HCT116 (cell line): ENCODE results near the gene SOX18. TPM values are rescaled to one million over a fixed set of nuclear protein-coding genes. Genes with fewer than 3 reads are reported as not detected.

ENCODE experiments used
- ATAC-seq: fragments of 200-7000 bp; cut with Tn5 transposase; 2 replicates; pipeline ENCODE4 v1.9.1; 2020; ENCODE audit warnings: mild to moderate bottlenecking, moderate library complexity
- BruUV-seq: library from RNA; stranded (reverse); fragments of 400-500 nt; replicated peaks from 2 replicates; lab custom pipeline; 2021; lab: Mats Ljungman, UMichigan
- CTCF ChIA-PET: fragments of 300-600 bp; sonication (Branson Sonifier 250); formaldehyde crosslinking; loops from one replicate; lab custom pipeline; 2021; ENCODE audit warnings: antibody characterized with exemption; lab: Charles Lee
- POLR2A ChIA-PET: fragments of 300-600, 350-600 bp; sonication (Branson Sonifier 250); formaldehyde crosslinking; loops from one replicate; lab custom pipeline; 2021; ENCODE audit warnings: antibody characterized with exemption; lab: Charles Lee
- RAD21 ChIA-PET, 2 experiments: fragments of 300-600 bp; sonication (Branson Sonifier 250); formaldehyde crosslinking; loops; one replicate each; lab custom pipeline; 2023; ENCODE audit warnings: low total read pairs in 2 of 2; ENCODE audit not compliant: uncharacterized antibody in 2 of 2, unreplicated experiment in 2 of 2, low non-redundant PET in 1 of 2; lab: Charles Lee
- DNase-seq: peaks from one replicate; pipeline ENCODE4 v3.0.0-alpha.2; 2010; ENCODE audit warnings: low read depth, low spot score
- H2AFZ ChIP-seq: fragments of 200-600 bp; shearing (Covaris generic), sonication (generic); 2 replicates; pipeline ENCODE4 v1.6.1; 2017; ENCODE audit warnings: low read depth, mixed run types, mixed read lengths, antibody characterized with exemption, low read length; ENCODE audit not compliant: poor library complexity, severe bottlenecking
- H3K27ac ChIP-seq: 2 replicates; pipeline ENCODE4 v1.5.1; 2012; ENCODE audit warnings: low read depth, low read length
- H3K27me3 ChIP-seq: fragments of 200-600 bp; sonication (generic); 2 replicates; pipeline ENCODE4 v1.6.1; 2016; ENCODE audit warnings: mixed run types, low read length, mixed read lengths; ENCODE audit not compliant: insufficient read depth
- H3K36me3 ChIP-seq, 2 experiments: fragments of 200-500 bp in 1 of 2; fragments of 200-600 bp in 1 of 2; sonication (Bioruptor generic) in 1 of 2; sonication (generic) in 1 of 2; 2 replicates each; pipeline versions ENCODE4 v1.5.1 to v1.6.1; 2014 to 2016; ENCODE audit warnings: low read length in 2 of 2, inconsistent platforms in 1 of 2, mixed read lengths in 1 of 2, mixed run types in 1 of 2; ENCODE audit not compliant: insufficient read depth in 2 of 2, control insufficient read depth in 1 of 2
- H3K4me1 ChIP-seq, 2 experiments: fragments of 200-600 bp in 1 of 2; sonication (generic) in 1 of 2; 2 replicates each; pipeline versions ENCODE4 v1.5.1 to v1.6.1; 2012 to 2017; ENCODE audit warnings: low read length in 2 of 2, inconsistent platforms in 1 of 2, mild to moderate bottlenecking in 1 of 2, mixed read lengths in 1 of 2, mixed run types in 1 of 2, moderate library complexity in 1 of 2; ENCODE audit not compliant: insufficient read depth in 2 of 2, control insufficient read depth in 1 of 2
- H3K4me2 ChIP-seq: fragments of 200-600 bp; sonication (generic); 2 replicates; pipeline ENCODE4 v1.6.1; 2017; ENCODE audit warnings: mixed run types, low read length, mixed read lengths
- H3K4me3 ChIP-seq, 2 experiments: fragments of 200-600 bp in 1 of 2; sonication (generic) in 1 of 2; replicated peaks in 1 of 2; 2 replicates each; pipeline ENCODE4 v1.5.1; 2011 to 2016; ENCODE audit warnings: low read length in 2 of 2, control low read depth in 1 of 2, low read depth in 1 of 2, mild to moderate bottlenecking in 1 of 2, mixed read lengths in 1 of 2, mixed run types in 1 of 2
- H3K79me2 ChIP-seq: fragments of 200-600 bp; sonication (generic); 2 replicates; pipeline ENCODE4 v1.6.1; 2017; ENCODE audit warnings: mild to moderate bottlenecking, mixed run types, low read length, moderate library complexity, mixed read lengths; ENCODE audit not compliant: insufficient read depth
- H3K9ac ChIP-seq: fragments of 200-600 bp; sonication (generic); 2 replicates; pipeline ENCODE4 v1.6.1; 2016; ENCODE audit warnings: low read length, mixed read lengths
- H3K9me2 ChIP-seq: fragments of 200-600 bp; sonication (generic), shearing (Covaris generic); 2 replicates; pipeline ENCODE4 v1.6.1; 2017; ENCODE audit warnings: mixed run types, mild to moderate bottlenecking, moderate library complexity; ENCODE audit not compliant: insufficient read depth
- H3K9me3 ChIP-seq, 2 experiments: fragments of 200-500 bp in 1 of 2; fragments of 200-600 bp in 1 of 2; sonication (Bioruptor generic) in 1 of 2; sonication (generic) in 1 of 2; 2 replicates each; pipeline ENCODE4 v1.6.1; 2014 to 2017; ENCODE audit warnings: low read length in 2 of 2, mixed read lengths in 2 of 2, inconsistent platforms in 1 of 2, low read depth in 1 of 2, mild to moderate bottlenecking in 1 of 2, mixed run types in 1 of 2, moderate library complexity in 1 of 2; ENCODE audit not compliant: control insufficient read depth in 1 of 2, insufficient read depth in 1 of 2
- H4K20me1 ChIP-seq: fragments of 200-600 bp; sonication (generic), shearing (Covaris generic); 2 replicates; pipeline ENCODE4 v1.6.1; 2017; ENCODE audit warnings: mixed run types, mild to moderate bottlenecking, moderate library complexity; ENCODE audit not compliant: insufficient read depth
- CBX3 ChIP-seq: IDR thresholded peaks from 2 replicates; pipeline ENCODE4 v1.6.1; 2012; ENCODE audit warnings: low read depth
- ELF1 ChIP-seq: IDR thresholded peaks from 2 replicates; pipeline ENCODE4 v1.6.1; 2012; ENCODE audit warnings: low read depth, borderline replicate concordance
- EZH2 ChIP-seq: fragments of 200-600 bp; sonication (generic); IDR thresholded peaks from 2 replicates; pipeline ENCODE4 v1.6.1; 2017; ENCODE audit warnings: antibody characterized with exemption, mixed run types
- EZH2phosphoT487 ChIP-seq: fragments of 200-600 bp; IDR thresholded peaks from 2 replicates; pipeline ENCODE4 v1.6.1; 2018; ENCODE audit warnings: antibody characterized with exemption, borderline replicate concordance
- FOSL1 ChIP-seq: IDR thresholded peaks from 2 replicates; pipeline ENCODE4 v1.6.1; 2012; ENCODE audit warnings: low read depth
- JUND ChIP-seq: IDR thresholded peaks from 2 replicates; pipeline ENCODE4 v1.6.1; 2012
- POLR2A ChIP-seq: IDR thresholded peaks from 2 replicates; pipeline ENCODE4 v1.7.0; 2011; ENCODE audit warnings: borderline replicate concordance; ENCODE audit not compliant: insufficient read depth, insufficient read length; ENCODE audit errors: extremely low read depth
- RAD21 ChIP-seq: IDR thresholded peaks from 2 replicates; pipeline ENCODE4 v1.6.1; 2012; ENCODE audit warnings: low read depth, mild to moderate bottlenecking
- SIN3A ChIP-seq: IDR thresholded peaks from 2 replicates; pipeline ENCODE4 v1.6.1; 2012; ENCODE audit warnings: low read depth
- SP1 ChIP-seq: IDR thresholded peaks from 2 replicates; pipeline ENCODE4 v1.6.1; 2012; ENCODE audit warnings: low read depth
- TCF7L2 ChIP-seq: IDR thresholded peaks from 2 replicates; pipeline ENCODE4 v1.7.0; 2011; ENCODE audit warnings: borderline replicate concordance, inconsistent platforms; ENCODE audit not compliant: insufficient read depth, insufficient read length; ENCODE audit errors: extremely low read depth
- ZFX ChIP-seq: fragments of 450-650 bp; IDR thresholded peaks from 2 replicates; pipeline ENCODE4 v1.6.1; 2017
- ZNF274 ChIP-seq: fragments of 200-500 bp; sonication (Bioruptor generic); IDR thresholded peaks from 2 replicates; pipeline ENCODE4 v1.6.1; 2014; ENCODE audit warnings: mild to moderate bottlenecking, low read depth, low read length, inconsistent platforms
- intact Hi-C: fragments of 100-400 bp; cut with micrococcal nuclease; formaldehyde crosslinking; loops from 2 replicates; pipeline ENCODE4 v1.10.0; 2022
- total RNA-seq: library from RNA; stranded (reverse); gene quantifications from one replicate; pipeline ENCODE4 v1.2.1, GENCODE V29; 2021; ENCODE audit not compliant: unreplicated experiment
- TF ChIP-seq, protein P1 (sequence below): IDR thresholded peaks from 2 replicates; pipeline ENCODE4 v1.6.1; 2012
- TF ChIP-seq, protein P2 (sequence below), 3 experiments: fragments of 200-600 bp in 1 of 3; sonication (generic) in 1 of 3; IDR thresholded peaks in 2 of 3; conservative IDR thresholded peaks in 1 of 3; 2 replicates each; pipeline ENCODE4 v1.5.1; 2012 to 2017; ENCODE audit warnings: low read depth in 2 of 3, low read length in 2 of 3, antibody characterized with exemption in 1 of 3, borderline replicate concordance in 1 of 3, control low read depth in 1 of 3, mild to moderate bottlenecking in 1 of 3, mixed read lengths in 1 of 3, mixed run types in 1 of 3, moderate library complexity in 1 of 3; ENCODE audit not compliant: insufficient read depth in 1 of 3

SOX18 gene
- total RNA-seq, 1 experiment from 2014 or later, result 3.3 TPM

DNA sequence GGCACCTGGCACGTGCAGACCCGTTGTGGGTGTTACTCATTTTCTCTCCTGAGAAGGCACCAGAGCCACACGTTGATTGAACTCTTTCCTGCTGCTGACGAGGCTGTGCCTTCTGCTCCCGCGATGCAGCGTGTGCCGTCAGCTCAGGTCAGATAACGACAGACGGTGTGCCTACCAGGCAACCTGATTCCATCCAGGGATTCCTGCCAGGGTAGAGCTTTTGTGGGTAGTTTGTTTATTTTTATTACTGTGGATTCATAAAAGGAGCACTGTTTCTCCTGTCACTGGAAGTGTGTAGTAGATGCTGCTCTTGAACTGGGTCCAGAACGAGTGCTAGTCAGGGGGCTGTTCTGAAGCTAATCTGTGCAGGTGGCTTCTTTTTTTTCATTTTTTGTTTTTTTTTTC is 47.8 kb downstream of the SOX18 start:
- H4K20me1 ChIP-seq, result no peaks in the 10 kb centered on the region
- BruUV-seq, result no TSS peak
- ChIA-PET RAD21 (no interaction called here), CTCF (no interaction called here), POLR2A (no interaction called here)
- no peak overlapping the region for H3K9ac ChIP-seq
- peaks cover 29% of the 10 kb centered on the region; the same call in 1 of the 2 replicates for H3K79me2 ChIP-seq
- H3K27ac ChIP-seq, result no peak overlapping the region
- H2AFZ ChIP-seq, result no peak overlapping the region
- H3K9me2 ChIP-seq, result no peaks in the 10 kb centered on the region
- H3K36me3 ChIP-seq, result peaks cover 28 to 40% of the 10 kb centered on the region in 2 experiments
- ATAC-seq, result no peak
- TF ChIP-seq FOSL1, result no peak
- no peak for TF ChIP-seq ZNF274
- H3K4me3 ChIP-seq, result no peak overlapping the region
- intact Hi-C loops, result no loop called here
- no peaks in the 10 kb centered on the region for H3K4me1 ChIP-seq
- no peak overlapping the region for H3K4me2 ChIP-seq
- no peaks in the 10 kb centered on the region for H3K9me3 ChIP-seq
- H3K27me3 ChIP-seq, result no peaks in the 10 kb centered on the region
- DNase-seq, result no peak

DNA sequence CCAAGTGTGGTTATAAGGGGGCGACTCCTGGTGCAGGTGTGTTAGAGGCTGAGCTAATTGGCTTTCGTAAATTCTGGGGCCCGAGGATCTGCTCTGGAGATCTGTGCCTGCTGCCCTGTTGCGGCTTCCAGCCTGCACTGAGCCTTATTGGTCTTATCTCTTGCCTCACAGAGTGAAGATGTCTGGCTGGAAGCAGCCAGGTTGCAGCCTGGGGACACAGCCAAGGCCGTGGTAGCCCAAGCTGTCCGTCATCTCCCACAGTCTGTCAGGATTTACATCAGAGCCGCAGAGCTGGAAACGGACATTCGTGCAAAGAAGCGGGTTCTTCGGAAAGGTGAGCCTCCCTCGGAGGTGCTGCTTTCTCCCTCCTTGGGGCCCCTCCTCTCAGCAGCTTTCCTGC is 48.5 kb downstream of the SOX18 start:
- H3K9me3 ChIP-seq, result no peaks in the 10 kb centered on the region
- BruUV-seq, result no TSS peak
- TF ChIP-seq EZH2, result no peak
- TF ChIP-seq, protein P1, sequence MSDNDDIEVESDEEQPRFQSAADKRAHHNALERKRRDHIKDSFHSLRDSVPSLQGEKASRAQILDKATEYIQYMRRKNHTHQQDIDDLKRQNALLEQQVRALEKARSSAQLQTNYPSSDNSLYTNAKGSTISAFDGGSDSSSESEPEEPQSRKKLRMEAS, result no peak
- no peak for TF ChIP-seq SIN3A
- TF ChIP-seq TCF7L2, result no peak
- TF ChIP-seq JUND, result no peak
- TF ChIP-seq SP1, result no peak
- TF ChIP-seq, protein P2, sequence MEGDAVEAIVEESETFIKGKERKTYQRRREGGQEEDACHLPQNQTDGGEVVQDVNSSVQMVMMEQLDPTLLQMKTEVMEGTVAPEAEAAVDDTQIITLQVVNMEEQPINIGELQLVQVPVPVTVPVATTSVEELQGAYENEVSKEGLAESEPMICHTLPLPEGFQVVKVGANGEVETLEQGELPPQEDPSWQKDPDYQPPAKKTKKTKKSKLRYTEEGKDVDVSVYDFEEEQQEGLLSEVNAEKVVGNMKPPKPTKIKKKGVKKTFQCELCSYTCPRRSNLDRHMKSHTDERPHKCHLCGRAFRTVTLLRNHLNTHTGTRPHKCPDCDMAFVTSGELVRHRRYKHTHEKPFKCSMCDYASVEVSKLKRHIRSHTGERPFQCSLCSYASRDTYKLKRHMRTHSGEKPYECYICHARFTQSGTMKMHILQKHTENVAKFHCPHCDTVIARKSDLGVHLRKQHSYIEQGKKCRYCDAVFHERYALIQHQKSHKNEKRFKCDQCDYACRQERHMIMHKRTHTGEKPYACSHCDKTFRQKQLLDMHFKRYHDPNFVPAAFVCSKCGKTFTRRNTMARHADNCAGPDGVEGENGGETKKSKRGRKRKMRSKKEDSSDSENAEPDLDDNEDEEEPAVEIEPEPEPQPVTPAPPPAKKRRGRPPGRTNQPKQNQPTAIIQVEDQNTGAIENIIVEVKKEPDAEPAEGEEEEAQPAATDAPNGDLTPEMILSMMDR (IDR thresholded peaks at IDR 0.05 in 2 of 3, conservative IDR thresholded peaks at IDR 0.05 in 1 of 3; ENCODE audit: borderline replicate concordance in 1 of 3, insufficient read depth in 1 of 3, low read depth in 2 of 3, low read length in 2 of 3), result no peak
- no peak for TF ChIP-seq FOSL1
- TF ChIP-seq EZH2phosphoT487, result no peak
- no peak for TF ChIP-seq ZFX
- no peak for TF ChIP-seq RAD21
- TF ChIP-seq CBX3, result no peak
- TF ChIP-seq ELF1, result no peak
- no peak for TF ChIP-seq POLR2A
- TF ChIP-seq, all 23 proteins: peak for 0
- intact Hi-C loops, result no loop called here
- no peak overlapping the region for H3K4me2 ChIP-seq
- no peaks in the 10 kb centered on the region for H3K4me1 ChIP-seq
- H3K9ac ChIP-seq, result no peak overlapping the region
- no peak overlapping the region for H2AFZ ChIP-seq
- ATAC-seq (no peak), DNase-seq (no peak)
- no peak overlapping the region for H3K27ac ChIP-seq
- no peaks in the 10 kb centered on the region for H4K20me1 ChIP-seq
- ChIA-PET RAD21 (no interaction called here), CTCF (no interaction called here), POLR2A (no interaction called here)
- no peaks in the 10 kb centered on the region for H3K9me2 ChIP-seq
- H3K36me3 ChIP-seq, result peaks cover 30 to 43% of the 10 kb centered on the region in 2 experiments
- H3K27me3 ChIP-seq, result no peaks in the 10 kb centered on the region
- H3K4me3 ChIP-seq, result no peak overlapping the region
- peaks cover 27% of the 10 kb centered on the region; the same call in 1 of the 2 replicates for H3K79me2 ChIP-seq
